Thyroid gland (tissue), 4 donors: ENCODE data around the gene FANCC. TPM values are rescaled to one million over a fixed set of nuclear protein-coding genes. Genes with fewer than 3 reads are reported as not detected.
A peak's percentile ranks its signal among the peaks of the same experiment; 100 is the strongest.

ENCODE experiments used
- DNase-seq, 2 donors: peaks; one replicate each; pipeline ENCODE4 v3.0.0-alpha.2; 2019
- H3K27ac ChIP-seq, 3 donors: fragments of 200-600 bp; sonication (generic); 1 replicate in 2 of 3; 2 replicates in 1 of 3; pipeline ENCODE4 v1.5.1; 2016 to 2019; ENCODE audit warnings: mild to moderate bottlenecking in 1 of 3, moderate library complexity in 1 of 3
- H3K27me3 ChIP-seq: fragments of 200-600 bp; sonication (generic); one replicate; pipeline ENCODE4 v1.5.1; 2019
- H3K36me3 ChIP-seq, 2 donors: fragments of 200-600 bp; sonication (generic); one replicate each; pipeline ENCODE4 v1.5.1; 2016 to 2019
- H3K4me1 ChIP-seq, 2 donors: fragments of 200-600 bp; sonication (generic); one replicate each; pipeline ENCODE4 v1.5.1; 2017 to 2019
- H3K4me3 ChIP-seq, 3 donors: fragments of 200-600 bp; sonication (generic); replicated peaks in 1 of 3; 1 replicate in 2 of 3; 2 replicates in 1 of 3; pipeline ENCODE4 v1.5.1; 2016; ENCODE audit warnings: mild to moderate bottlenecking in 1 of 3
- H3K9me3 ChIP-seq: fragments of 200-600 bp; sonication (generic); one replicate; pipeline ENCODE4 v1.5.1; 2017
- POLR2A ChIP-seq, 2 donors: fragments of 450-650 bp; IDR thresholded peaks; one replicate each; pipeline ENCODE4 v1.6.1; 2017; ENCODE audit warnings: antibody characterized with exemption in 2 of 2, mild to moderate bottlenecking in 2 of 2, moderate library complexity in 1 of 2
- WGBS, 2 donors: methylation state at CpG; one replicate each; pipeline ENCODE4 v1.1.5; 2017; 5-methylcytosine and 5-hydroxymethylcytosine counted together
- intact Hi-C: fragments of 100-400 bp; cut with DNase I; formaldehyde crosslinking; loops from one replicate; pipeline ENCODE4 v1.15.1; 2023
- total RNA-seq, 4 donors: library from RNA; depleted of rRNA; stranded (reverse); fragments of >200 nt; gene quantifications; one replicate each; pipeline ENCODE4 v1.2.3, GENCODE V29; 2016
- TF ChIP-seq, protein P1 (sequence below), 6 experiments: fragments of 200-600 bp in 3 of 6; fragments of 450-650 bp in 3 of 6; sonication (generic) in 3 of 6; IDR thresholded peaks; one replicate each; pipeline ENCODE4 v1.5.1; 2016 to 2019; ENCODE audit warnings: antibody characterized with exemption in 6 of 6, mild to moderate bottlenecking in 2 of 6, inconsistent platforms in 1 of 6, moderate library complexity in 1 of 6

Gene FANCC
- total RNA-seq, 4 donors from 2014 or later = 13.9 to 15.0 (median 14.2) TPM

GRCh38 chr9:95143591-95144561 is 173.6 kb downstream of the FANCC start:
- intact Hi-C loops = no loop called here
- Histone ChIP-seq H3K27me3 (no peaks in the 10 kb centered on the region), H3K4me3 (no peak overlapping the region), H3K27ac (no peak overlapping the region), H3K9me3 (no peaks in the 10 kb centered on the region), H3K36me3 (no peaks in the 10 kb centered on the region), H3K4me1 (peaks cover 0 to 4% of the 10 kb centered on the region in 2 donors)
- TF ChIP-seq POLR2A (IDR thresholded peaks at IDR 0.05) = no peak
- TF ChIP-seq, protein P1, sequence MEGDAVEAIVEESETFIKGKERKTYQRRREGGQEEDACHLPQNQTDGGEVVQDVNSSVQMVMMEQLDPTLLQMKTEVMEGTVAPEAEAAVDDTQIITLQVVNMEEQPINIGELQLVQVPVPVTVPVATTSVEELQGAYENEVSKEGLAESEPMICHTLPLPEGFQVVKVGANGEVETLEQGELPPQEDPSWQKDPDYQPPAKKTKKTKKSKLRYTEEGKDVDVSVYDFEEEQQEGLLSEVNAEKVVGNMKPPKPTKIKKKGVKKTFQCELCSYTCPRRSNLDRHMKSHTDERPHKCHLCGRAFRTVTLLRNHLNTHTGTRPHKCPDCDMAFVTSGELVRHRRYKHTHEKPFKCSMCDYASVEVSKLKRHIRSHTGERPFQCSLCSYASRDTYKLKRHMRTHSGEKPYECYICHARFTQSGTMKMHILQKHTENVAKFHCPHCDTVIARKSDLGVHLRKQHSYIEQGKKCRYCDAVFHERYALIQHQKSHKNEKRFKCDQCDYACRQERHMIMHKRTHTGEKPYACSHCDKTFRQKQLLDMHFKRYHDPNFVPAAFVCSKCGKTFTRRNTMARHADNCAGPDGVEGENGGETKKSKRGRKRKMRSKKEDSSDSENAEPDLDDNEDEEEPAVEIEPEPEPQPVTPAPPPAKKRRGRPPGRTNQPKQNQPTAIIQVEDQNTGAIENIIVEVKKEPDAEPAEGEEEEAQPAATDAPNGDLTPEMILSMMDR (IDR thresholded peaks at IDR 0.05) = no peak
- 81 to 82% methylated on average over 18 of the region's 18 CpGs for WGBS, 2 donors
- DNase-seq = peak; percentile 35 to 39

- intact Hi-C loops = no loop called here
- Histone ChIP-seq H3K9me3 (no peaks in the 10 kb centered on the region), H3K36me3 (no peaks in the 10 kb centered on the region)
Measured at GRCh38 chr9:95142728-95143127, 174.8 kb downstream of the FANCC start.

GRCh38 chr9:95142315-95142714 is 175.2 kb downstream of the FANCC start:
- DNase-seq = no peak
- Histone ChIP-seq H3K27ac (no peak overlapping the region), H3K27me3 (no peaks in the 10 kb centered on the region), H3K4me1 (no peaks in the 10 kb centered on the region), H3K4me3 (no peak overlapping the region), H3K9me3 (no peaks in the 10 kb centered on the region), H3K36me3 (no peaks in the 10 kb centered on the region)
- 96 to 98% methylated on average over 4 of the region's 4 CpGs for WGBS, 2 donors
- intact Hi-C loops = no loop called here
- TF ChIP-seq, protein P1 (IDR thresholded peaks at IDR 0.05) = no peak
- no peak for TF ChIP-seq POLR2A (IDR thresholded peaks at IDR 0.05)

More at GRCh38 chr9:95142728-95143127, 174.8 kb downstream of the FANCC start:
- Histone ChIP-seq H3K27me3 (no peaks in the 10 kb centered on the region), H3K4me3 (no peak overlapping the region), H3K27ac (no peak overlapping the region), H3K4me1 (peaks cover 0 to 3% of the 10 kb centered on the region in 2 donors)
- DNase-seq = no peak
- no peak for TF ChIP-seq POLR2A (IDR thresholded peaks at IDR 0.05)
- TF ChIP-seq, protein P1 (IDR thresholded peaks at IDR 0.05) = no peak
- WGBS, 2 donors = 77 to 85% methylated on average over 3 of the region's 3 CpGs

DNA sequence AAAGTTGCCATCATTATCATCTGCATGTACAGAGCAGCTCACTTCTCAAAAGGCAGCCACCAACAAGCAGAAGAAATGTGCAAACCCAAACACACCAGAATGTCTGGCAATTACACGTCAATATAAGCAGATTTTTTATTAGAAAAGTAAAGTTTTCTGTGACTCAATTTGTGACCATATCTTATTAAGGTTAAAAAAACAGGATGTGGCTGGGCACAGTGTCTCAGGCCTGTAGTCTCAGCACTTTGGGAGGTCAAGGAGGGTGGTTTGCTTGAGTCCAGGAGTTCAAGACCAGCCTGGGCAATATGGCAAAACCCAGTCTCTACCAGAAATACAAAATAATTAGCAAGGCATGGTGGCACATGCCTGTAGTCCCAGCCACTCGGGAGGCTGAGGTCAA is 176.7 kb downstream of the FANCC start:
- no peaks in the 10 kb centered on the region for H3K4me1 ChIP-seq
- H3K36me3 ChIP-seq = no peaks in the 10 kb centered on the region
- no peak for TF ChIP-seq POLR2A (IDR thresholded peaks at IDR 0.05)
- TF ChIP-seq, protein P1 (IDR thresholded peaks at IDR 0.05) = no peak
- 86 to 93% methylated on average over 2 of the region's 2 CpGs for WGBS, 2 donors
- no peaks in the 10 kb centered on the region for H3K9me3 ChIP-seq
- H3K4me3 ChIP-seq = no peak overlapping the region
- intact Hi-C loops = no loop called here
- no peaks in the 10 kb centered on the region for H3K27me3 ChIP-seq
- H3K27ac ChIP-seq = no peak overlapping the region
- no peak for DNase-seq

DNA sequence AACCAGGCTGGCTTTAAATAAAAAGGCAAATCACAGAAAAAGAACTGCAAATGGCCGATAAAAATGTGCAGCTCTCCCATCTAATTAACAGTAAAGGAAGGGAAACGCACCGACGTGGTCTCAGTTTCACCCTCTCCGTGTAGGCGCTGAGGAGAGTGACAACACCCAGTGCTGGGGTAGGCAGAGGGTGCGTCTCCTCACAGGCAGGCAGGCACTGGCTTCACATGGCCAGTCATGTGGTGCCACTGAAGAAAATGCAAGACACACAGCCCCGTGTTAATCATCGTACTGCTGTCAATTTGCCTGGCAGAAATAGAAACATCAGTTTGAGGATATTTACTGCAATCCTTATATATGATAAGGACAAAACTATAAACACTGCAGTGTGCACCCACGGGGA is 178.4 kb downstream of the FANCC start:
- no peaks in the 10 kb centered on the region for H3K27me3 ChIP-seq
- no peaks in the 10 kb centered on the region for H3K36me3 ChIP-seq
- intact Hi-C loops = no loop called here
- H3K4me1 ChIP-seq = no peaks in the 10 kb centered on the region
- no peak overlapping the region for H3K27ac ChIP-seq
- H3K4me3 ChIP-seq = no peak overlapping the region
- WGBS, 2 donors = 81 to 83% methylated on average over 10 of the region's 10 CpGs
- H3K9me3 ChIP-seq = no peaks in the 10 kb centered on the region
- DNase-seq = no peak
- TF ChIP-seq, protein P1 (IDR thresholded peaks at IDR 0.05) = no peak
- no peak for TF ChIP-seq POLR2A (IDR thresholded peaks at IDR 0.05)
